Measurements from ENCODE around the gene GAB3.
"Not testable (repeated sequence)": the region's sequence is repeated elsewhere in the genome, so short reads cannot be mapped to it uniquely, and the experiment has no call there.

GRCh38 chrX:154690438-154690837, 60.4 kb downstream of the GAB3 start:
- not testable (repeated sequence) for TF ChIP-seq POLR2A, CTCF, POLR2AphosphoS5 (IDR thresholded peaks at IDR 0.05)

Measured in gastroesophageal sphincter (tissue), 3 donors.